ENCODE measurements around the gene DCC. TPM values are rescaled to one million over a fixed set of nuclear protein-coding genes. Genes with fewer than 3 reads are reported as not detected.

The DCC gene
- total RNA-seq, 4 donors from 2014 or later, result 0.84 to 1.2 TPM; not detected in 2

- H3K27me3 ChIP-seq, result no peaks in the 10 kb centered on the region
- H3K9me3 ChIP-seq, result peaks cover 0 to 1% (median 0%) of the 10 kb centered on the region in 4 donors
- no peaks in the 10 kb centered on the region for H3K4me1 ChIP-seq
- DNase-seq (ENCODE audit: low spot score in 2 of 2), result no peak
- H3K36me3 ChIP-seq, result no peaks in the 10 kb centered on the region
- no peak overlapping the region for H3K27ac ChIP-seq
- 76 to 80% methylated on average over 8 of the region's 8 CpGs for WGBS, 2 donors
- TF ChIP-seq CTCF (IDR thresholded peaks at IDR 0.05) (no peak), POLR2A (IDR thresholded peaks at IDR 0.05) (no peak), EP300 (IDR thresholded peaks at IDR 0.05) (no peak)
- no peak overlapping the region for H3K4me3 ChIP-seq
Observed at GRCh38 chr18:52657043-52657805, 317.2 kb downstream of the DCC start.

GRCh38 chr18:52667463-52668065 lies 327.6 kb downstream of the DCC start:
- no peaks in the 10 kb centered on the region for H3K36me3 ChIP-seq
- 53 to 54% methylated on average over 4 of the region's 4 CpGs for WGBS, 2 donors
- H3K4me3 ChIP-seq, result no peak overlapping the region
- peaks cover 0 to 2% (median 0%) of the 10 kb centered on the region in 4 donors for H3K9me3 ChIP-seq
- H3K4me1 ChIP-seq, result no peaks in the 10 kb centered on the region
- H3K27me3 ChIP-seq, result no peaks in the 10 kb centered on the region
- TF ChIP-seq EP300 (IDR thresholded peaks at IDR 0.05), result no peak
- TF ChIP-seq POLR2A (IDR thresholded peaks at IDR 0.05), result no peak
- no peak for TF ChIP-seq CTCF (IDR thresholded peaks at IDR 0.05)
- H3K27ac ChIP-seq, result no peak overlapping the region
- DNase-seq (ENCODE audit: low spot score in 2 of 2), result no peak

- H3K4me3 ChIP-seq, result no peak overlapping the region
- DNase-seq (ENCODE audit: low spot score in 2 of 2), result no peak
- H3K27ac ChIP-seq, result no peak overlapping the region
- 16 to 18% methylated on average over 3 of the region's 3 CpGs for WGBS, 2 donors
- no peaks in the 10 kb centered on the region for H3K9me3 ChIP-seq
- H3K36me3 ChIP-seq, result no peaks in the 10 kb centered on the region
- no peaks in the 10 kb centered on the region for H3K4me1 ChIP-seq
- TF ChIP-seq CTCF (IDR thresholded peaks at IDR 0.05), result peak in 1 of 5 experiments; percentile 10
- no peak for TF ChIP-seq POLR2A (IDR thresholded peaks at IDR 0.05)
- no peak for TF ChIP-seq EP300 (IDR thresholded peaks at IDR 0.05)
- H3K27me3 ChIP-seq, result no peaks in the 10 kb centered on the region
Observed at GRCh38 chr18:52670896-52671295, 330.9 kb downstream of the DCC start.

- no peak for TF ChIP-seq CTCF (IDR thresholded peaks at IDR 0.05)
- no peak for TF ChIP-seq EP300 (IDR thresholded peaks at IDR 0.05)
- no peak for TF ChIP-seq POLR2A (IDR thresholded peaks at IDR 0.05)
- DNase-seq (ENCODE audit: low spot score in 2 of 2), result no peak
- 47 to 51% methylated on average over 3 of the region's 3 CpGs for WGBS, 2 donors
- Histone ChIP-seq H3K27me3 (no peaks in the 10 kb centered on the region), H3K36me3 (no peaks in the 10 kb centered on the region), H3K27ac (no peak overlapping the region), H3K4me3 (no peak overlapping the region), H3K4me1 (no peaks in the 10 kb centered on the region), H3K9me3 (no peaks in the 10 kb centered on the region)
Observed at GRCh38 chr18:52678034-52678433, 338.0 kb downstream of the DCC start.

GRCh38 chr18:52678551-52678950 lies 338.6 kb downstream of the DCC start:
- Histone ChIP-seq H3K36me3 (no peaks in the 10 kb centered on the region), H3K27ac (no peak overlapping the region), H3K4me1 (no peaks in the 10 kb centered on the region), H3K9me3 (no peaks in the 10 kb centered on the region), H3K27me3 (no peaks in the 10 kb centered on the region), H3K4me3 (no peak overlapping the region)
- TF ChIP-seq POLR2A (IDR thresholded peaks at IDR 0.05) (no peak), EP300 (IDR thresholded peaks at IDR 0.05) (no peak), CTCF (IDR thresholded peaks at IDR 0.05) (no peak)
- WGBS, 2 donors, result 64% methylated on average over 8 of the region's 8 CpGs
- DNase-seq (ENCODE audit: low spot score in 2 of 2), result no peak

All from tibial nerve (tissue), 4 donors.